GM19467 (cell line): ENCODE measurements around the gene COQ8A.

Experiments
- ATAC-seq: cut with Tn5 transposase; IDR thresholded peaks from one replicate; pipeline ENCODE4 v1.9.1; 2021; ENCODE audit warnings: mild to moderate bottlenecking, moderate library complexity; ENCODE audit not compliant: unreplicated experiment

The COQ8A gene

DNA sequence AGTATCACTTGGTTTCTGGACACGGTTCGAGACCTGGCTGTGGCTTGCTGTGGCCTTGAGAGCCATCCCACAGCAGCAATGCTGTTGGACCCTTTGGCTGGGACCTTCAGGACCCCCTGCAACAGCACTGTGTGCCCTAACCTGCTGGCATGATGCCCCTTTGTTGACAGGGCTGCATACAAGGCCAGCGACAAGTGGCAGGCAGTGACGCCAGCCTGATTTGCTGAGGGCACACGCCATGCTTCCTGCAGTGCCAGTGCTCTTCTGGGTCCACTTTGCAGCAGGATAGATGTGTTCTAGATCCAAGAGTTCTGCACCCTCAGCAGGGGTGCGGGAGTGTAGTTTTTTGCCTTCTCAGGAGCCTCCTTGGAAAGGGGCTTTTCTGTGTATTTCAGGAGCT is 32.8 kb downstream of the COQ8A start:
- ATAC-seq, result no peak

- no peak for ATAC-seq
Measured at GRCh38 chr1:226973371-226973897, 33.3 kb downstream of the COQ8A start.

GRCh38 chr1:226973898-226974543 is 33.9 kb downstream of the COQ8A start:
- no peak for ATAC-seq

DNA sequence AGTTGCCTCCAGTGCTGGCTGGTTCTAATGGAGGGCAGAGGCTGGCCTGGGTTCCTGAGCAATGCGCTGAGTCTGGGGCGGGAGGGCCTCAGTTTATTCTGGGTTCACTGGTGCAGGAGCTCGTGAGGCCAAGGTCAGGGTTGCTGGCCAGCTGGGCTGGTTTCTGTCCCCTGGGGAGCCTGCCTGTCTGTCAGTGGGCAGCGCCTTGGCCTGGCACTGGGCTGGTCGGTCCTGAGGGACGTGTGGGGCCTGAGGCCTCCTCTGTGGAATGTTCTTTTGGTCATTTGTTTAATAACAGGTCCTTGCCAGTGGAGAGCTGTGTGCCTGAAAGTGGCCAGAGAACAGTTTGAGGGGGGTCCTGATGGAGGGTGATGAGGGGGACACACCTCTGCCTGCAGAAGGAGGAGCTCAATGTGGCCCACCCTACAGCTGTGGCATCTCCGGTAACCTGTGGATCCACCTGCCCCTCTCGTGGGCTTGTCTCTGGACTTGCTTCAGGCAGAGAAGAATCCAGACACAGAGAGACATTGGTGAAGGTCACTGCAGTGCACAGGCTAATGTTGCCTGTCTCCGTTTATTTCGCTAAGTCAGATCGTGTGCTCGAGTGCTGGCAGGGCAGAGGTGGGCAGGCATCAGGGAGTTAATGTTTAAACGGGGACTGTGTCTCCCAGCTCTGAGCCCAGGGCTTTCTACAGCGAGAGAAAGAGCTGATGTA is 34.6 kb downstream of the COQ8A start:
- no peak for ATAC-seq

- no peak for ATAC-seq
Measured at GRCh38 chr1:226975259-226976250, 35.5 kb downstream of the COQ8A start.

DNA sequence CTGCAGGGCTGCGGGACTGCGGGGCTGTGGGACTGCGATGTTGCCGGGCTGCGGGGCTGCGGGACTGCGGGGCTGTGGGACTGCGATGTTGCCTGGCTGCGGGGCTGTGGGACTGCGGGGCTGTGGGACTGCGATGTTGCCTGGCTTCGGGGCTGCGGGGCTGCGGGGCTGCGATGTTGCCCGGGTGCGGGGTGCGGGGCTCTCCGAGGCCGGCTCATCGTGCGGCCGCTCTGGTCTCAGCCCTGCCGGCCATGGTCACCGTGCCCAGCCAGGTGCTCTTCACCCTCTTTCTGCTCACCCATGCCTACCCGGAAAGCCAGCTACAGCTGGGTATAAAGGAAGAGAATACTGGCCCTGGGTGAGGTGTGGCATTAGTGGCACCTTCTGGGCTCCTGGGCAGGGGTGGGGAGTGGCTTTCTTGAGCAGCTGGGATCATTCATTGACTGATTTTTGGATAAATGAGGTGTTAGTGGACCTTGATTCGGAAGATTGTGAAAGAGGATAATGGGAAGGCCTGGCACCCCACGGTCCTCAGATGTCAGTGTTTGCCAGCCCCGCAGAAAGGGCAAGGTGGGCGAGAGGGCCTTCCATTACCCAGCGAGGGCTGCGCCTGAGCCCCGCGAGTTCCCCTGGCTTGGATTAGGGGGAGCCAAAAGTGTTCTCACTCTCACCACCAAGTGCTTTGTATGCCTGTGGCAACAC is 36.3 kb downstream of the COQ8A start:
- no peak for ATAC-seq

DNA sequence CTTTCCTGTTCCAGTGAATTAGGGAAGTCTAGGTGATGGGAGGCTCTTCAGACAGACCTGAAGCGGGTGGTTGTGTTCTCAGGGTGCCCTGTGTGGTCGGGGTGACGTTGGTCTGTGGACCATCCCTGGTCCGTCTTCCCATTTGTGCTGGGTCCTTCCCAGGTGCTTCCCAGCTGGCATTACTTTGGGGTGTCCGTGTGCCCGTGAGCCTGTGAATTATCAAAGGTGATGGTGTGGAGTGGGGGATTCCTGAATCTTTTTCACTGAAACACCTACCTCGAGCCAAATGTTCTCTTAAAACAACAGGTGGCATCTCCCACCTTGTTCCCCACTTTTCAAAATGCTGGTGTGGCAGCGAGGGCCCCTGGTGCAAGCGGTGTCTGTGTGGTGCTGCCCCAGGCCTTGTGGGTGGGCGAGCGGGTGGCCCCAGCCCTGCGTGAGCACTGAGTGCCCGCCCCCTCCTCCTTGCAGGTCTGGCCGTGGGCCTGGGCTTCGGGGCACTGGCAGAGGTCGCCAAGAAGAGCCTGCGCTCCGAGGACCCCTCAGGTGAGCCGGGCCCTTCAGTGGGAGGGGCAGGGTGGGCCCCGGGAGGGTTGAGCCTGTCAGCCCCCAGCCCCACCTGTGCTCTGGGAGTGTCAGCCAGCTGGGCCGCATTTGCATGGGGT is 37.0 kb downstream of the COQ8A start:
- no peak for ATAC-seq

DNA sequence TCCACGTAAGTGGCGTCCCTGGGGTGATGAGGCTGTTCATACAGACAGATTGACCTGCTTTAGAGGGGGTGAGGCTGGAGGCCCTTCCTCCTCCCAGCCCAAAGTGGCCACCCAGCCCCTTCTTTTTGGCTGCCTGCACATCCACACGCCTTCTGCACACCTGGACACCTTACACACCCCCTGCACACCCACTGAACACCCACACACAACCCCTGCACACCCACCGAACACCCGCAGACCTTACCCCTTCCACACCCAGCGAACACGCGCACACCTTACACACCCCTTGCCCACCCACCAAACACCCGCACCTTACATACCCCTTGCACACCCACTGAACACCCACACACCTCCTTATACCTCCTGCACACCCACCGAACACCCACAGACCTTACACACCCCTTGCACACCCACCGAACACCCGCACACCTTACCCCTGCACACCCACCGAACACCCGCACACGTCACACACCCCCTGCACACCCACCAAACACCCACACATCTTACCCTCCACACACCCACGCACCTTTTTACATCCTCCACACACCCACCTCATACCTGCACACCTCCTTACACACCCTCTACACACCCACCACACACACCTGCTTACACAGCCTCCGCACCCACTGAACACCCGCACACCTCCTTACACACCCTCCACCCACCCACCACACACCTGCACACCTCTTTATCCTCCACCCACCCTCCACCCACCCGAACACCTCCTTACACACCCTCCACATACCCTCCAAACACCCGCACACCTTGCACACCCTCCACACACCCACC is 37.7 kb downstream of the COQ8A start:
- ATAC-seq, result no peak

- ATAC-seq, result no peak
Measured at GRCh38 chr1:226978432-226979114, 38.5 kb downstream of the COQ8A start.

DNA sequence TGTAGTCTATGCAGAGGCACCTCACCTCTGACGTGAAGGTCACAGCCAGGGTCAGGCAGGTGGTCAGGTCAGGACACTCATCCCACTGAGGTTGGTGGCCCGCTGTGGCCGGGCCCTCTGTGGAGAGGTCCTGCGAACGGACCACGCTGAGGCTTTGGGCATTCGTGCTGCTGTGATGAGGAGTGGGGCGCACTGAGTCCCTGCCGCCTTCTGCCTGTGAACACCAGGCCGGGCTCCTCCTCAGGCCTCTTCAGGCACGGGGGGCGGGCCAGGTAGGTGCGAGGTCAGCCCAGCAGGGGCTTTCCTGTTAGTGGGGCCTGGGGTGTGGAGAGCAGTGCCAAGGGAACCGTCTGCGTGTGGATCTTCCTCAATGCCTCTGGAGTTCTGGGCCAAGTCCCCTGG is 39.0 kb downstream of the COQ8A start:
- ATAC-seq, result no peak

DNA sequence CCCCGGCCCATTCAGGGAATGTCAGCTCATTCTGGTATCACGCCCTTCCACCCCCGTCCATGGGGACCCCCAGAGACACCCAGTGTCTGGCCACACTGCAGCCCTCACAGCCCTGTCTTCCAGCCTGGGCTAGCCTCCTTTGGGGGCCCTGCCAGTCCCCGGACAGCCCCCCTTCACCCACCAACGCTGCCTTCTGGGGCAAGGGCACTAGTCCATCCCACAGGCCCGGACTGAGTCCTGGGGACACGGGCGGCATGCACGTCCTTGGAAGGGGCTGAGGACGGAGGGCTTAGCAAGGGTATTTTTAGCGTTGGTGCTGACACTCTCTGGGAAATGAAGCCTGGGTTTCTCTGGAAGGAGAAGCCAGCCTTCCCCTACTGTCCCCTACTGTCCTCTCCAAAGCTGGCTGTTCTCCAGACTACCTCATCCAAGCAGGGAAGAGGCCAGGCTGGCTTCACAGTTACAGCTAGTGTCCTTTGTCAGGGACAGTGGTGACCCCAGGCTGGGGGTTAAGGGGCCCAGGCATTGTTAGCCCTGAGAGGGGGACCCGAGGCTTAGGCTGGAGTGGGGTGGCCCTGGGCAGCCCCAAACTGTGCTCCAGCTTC is 39.5 kb downstream of the COQ8A start:
- no peak for ATAC-seq

GRCh38 chr1:226980122-226980560 is 40.0 kb downstream of the COQ8A start:
- ATAC-seq, result no peak

DNA sequence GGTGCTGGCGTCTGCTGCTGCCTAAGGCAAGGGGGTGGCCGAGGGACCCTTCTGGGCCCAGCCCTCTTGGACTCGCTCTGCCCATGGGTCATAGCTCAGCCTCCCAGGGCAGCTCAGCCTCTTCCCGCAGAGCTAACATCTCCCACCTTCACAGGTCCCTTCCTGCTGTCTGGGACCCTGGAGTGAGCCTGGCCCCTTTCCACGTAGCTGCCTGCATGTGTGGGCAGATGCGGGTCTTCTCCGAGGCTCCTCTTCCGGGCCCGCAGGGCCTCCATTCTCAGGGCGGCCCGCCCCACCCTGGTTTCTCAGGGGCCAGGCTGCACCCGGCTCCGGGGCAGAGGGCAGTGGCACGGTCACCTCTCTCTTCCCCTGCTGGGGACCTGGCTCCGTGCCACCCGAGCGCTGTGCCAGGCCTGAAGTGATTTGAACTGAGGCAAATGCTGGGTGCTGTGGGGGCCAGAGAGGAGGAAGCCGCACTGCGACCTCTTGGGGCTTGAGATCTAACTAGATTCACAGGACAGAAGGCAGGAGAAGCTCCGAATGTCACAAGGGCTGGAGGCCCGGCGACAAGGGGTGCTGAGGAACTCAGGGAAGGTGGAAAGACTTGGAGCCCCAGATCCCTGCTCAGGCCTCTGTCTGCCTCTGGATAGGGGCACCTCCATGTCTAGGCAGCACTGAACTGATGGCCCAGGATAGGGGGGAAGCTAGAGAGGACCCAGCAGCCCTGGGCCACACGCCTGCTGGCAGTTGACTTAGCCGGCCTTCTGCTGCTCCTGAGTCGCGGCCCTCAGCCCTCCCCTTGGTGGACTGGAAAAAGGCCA is 40.7 kb downstream of the COQ8A start:
- no peak for ATAC-seq

GRCh38 chr1:226981386-226981817 is 41.3 kb downstream of the COQ8A start:
- no peak for ATAC-seq

- ATAC-seq, result no peak
Measured at GRCh38 chr1:226981838-226982237, 41.7 kb downstream of the COQ8A start.

DNA sequence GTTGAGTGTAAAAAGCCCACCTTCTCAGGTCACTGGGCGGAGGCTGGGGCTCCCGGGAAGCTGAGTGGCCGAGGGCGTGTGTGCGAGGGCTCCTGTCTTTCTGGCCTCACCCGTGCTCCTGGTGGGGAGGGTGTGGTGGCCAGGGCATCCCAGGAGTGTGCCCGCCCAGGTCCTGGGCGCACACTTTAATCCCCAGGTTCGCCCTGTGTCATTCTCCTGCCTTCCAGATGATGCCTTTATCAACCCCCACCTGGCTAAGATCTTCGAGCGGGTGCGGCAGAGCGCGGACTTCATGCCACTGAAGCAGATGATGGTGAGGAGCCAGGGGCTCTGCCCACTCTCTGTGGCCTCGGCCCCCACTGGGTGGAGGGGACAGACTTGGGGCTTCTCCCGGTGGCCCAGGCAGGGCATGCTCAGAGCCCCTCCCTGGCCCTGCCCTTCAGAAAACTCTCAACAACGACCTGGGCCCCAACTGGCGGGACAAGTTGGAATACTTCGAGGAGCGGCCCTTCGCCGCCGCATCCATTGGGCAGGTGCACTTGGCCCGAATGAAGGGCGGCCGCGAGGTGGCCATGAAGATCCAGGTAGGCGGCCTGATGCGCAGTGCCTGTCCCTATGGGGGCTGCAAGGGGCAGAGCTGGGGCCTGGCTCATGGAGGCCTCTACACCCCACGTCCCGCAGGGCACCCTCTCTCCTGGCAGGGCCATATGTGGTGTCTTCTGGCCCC is 42.5 kb downstream of the COQ8A start:
- ATAC-seq, result no peak
